ENCODE measurements around the gene SIGLECL1.

Gene SIGLECL1

GRCh38 chr19:51297406-51297805 is 46.5 kb downstream of the SIGLECL1 start:
- no peak for DNase-seq

- DNase-seq: no peak
Observed at GRCh38 chr19:51301266-51301665, 50.4 kb downstream of the SIGLECL1 start.

GRCh38 chr19:51305479-51305878 is 54.6 kb downstream of the SIGLECL1 start:
- no peak for DNase-seq

- DNase-seq: no peak
Observed at GRCh38 chr19:51311351-51312257, 60.7 kb downstream of the SIGLECL1 start, which contains the start of gene IGLON5. Gene IGLON5, plus strand, starts transcription at chr19:51311644. Its CDS starts 204 bp downstream, at chr19:51311848.

GRCh38 chr19:51316688-51317087 is 65.8 kb downstream of the SIGLECL1 start:
- DNase-seq: no peak

GRCh38 chr19:51317376-51317775 is 66.5 kb downstream of the SIGLECL1 start:
- DNase-seq: no peak

GRCh38 chr19:51317968-51318367 is 67.1 kb downstream of the SIGLECL1 start:
- DNase-seq: no peak
